Endothelial cell of umbilical vein (primary cell): ENCODE data around the gene CHMP6. TPM values are rescaled to one million over a fixed set of nuclear protein-coding genes. Genes with fewer than 3 reads are reported as not detected.

Experiments used
- BruUV-seq: library from RNA; stranded (reverse); fragments of 400-500 nt; replicated peaks from 2 replicates; lab custom pipeline; 2021; lab: Mats Ljungman, UMichigan
- CTCF ChIA-PET: fragments of 300-600, 350-600 bp; sonication (Branson Sonifier 250); formaldehyde crosslinking; loops from one replicate; lab custom pipeline; 2021; ENCODE audit warnings: antibody characterized with exemption, inconsistent platforms; lab: Charles Lee
- POLR2A ChIA-PET: fragments of 300-600, 350-600 bp; sonication (Branson Sonifier 250); formaldehyde crosslinking; loops from one replicate; lab custom pipeline; 2021; ENCODE audit warnings: antibody characterized with exemption, inconsistent platforms; lab: Charles Lee
- DNase-seq: peaks from one replicate; pipeline ENCODE4 v3.0.0-alpha.2; 2011; ENCODE audit warnings: low read depth, low spot score
- FAIRE-seq: peaks from 2 replicates; lab custom pipeline; 2011; peaks lifted over from hg19 to GRCh38; lab: Jason Lieb, UNC
- H2AFZ ChIP-seq: 2 replicates; pipeline ENCODE4 v1.6.0; 2012; ENCODE audit warnings: low read depth, low read length, control low read depth, inconsistent platforms
- H3K27ac ChIP-seq: 2 replicates; pipeline ENCODE4 v1.5.1; 2011; ENCODE audit warnings: low read depth, mild to moderate bottlenecking, control low read depth, low read length, moderate library complexity; ENCODE audit not compliant: insufficient read depth
- H3K27me3 ChIP-seq, 2 experiments: 2 replicates each; pipeline versions ENCODE4 v1.6.0 to v1.6.1; 2011; ENCODE audit warnings: low read length in 2 of 2, mixed read lengths in 1 of 2; ENCODE audit not compliant: control insufficient read depth in 2 of 2, insufficient read depth in 2 of 2
- H3K36me3 ChIP-seq, 2 experiments: 2 replicates in 1 of 2; 3 replicates in 1 of 2; pipeline ENCODE4 v1.5.1; 2011; ENCODE audit warnings: low read length in 2 of 2, mild to moderate bottlenecking in 1 of 2, moderate library complexity in 1 of 2; ENCODE audit not compliant: control insufficient read depth in 2 of 2, insufficient read depth in 2 of 2; ENCODE audit errors: extremely low read depth in 1 of 2
- H3K4me1 ChIP-seq: 3 replicates; pipeline ENCODE4 v1.5.1; 2011; ENCODE audit warnings: mild to moderate bottlenecking, low read length; ENCODE audit not compliant: control insufficient read depth, insufficient read depth; ENCODE audit errors: extremely low read depth
- H3K4me2 ChIP-seq: 2 replicates; pipeline ENCODE4 v1.6.1; 2011; ENCODE audit warnings: low read length, control low read depth, mixed read lengths; ENCODE audit not compliant: insufficient read depth
- H3K4me3 ChIP-seq, 3 experiments: fragments of 200-600 bp in 1 of 3; sonication (generic), shearing (Covaris generic) in 1 of 3; replicated peaks in 1 of 3; 2 replicates each; pipeline ENCODE4 v1.5.1; 2011 to 2016; ENCODE audit warnings: control low read depth in 3 of 3, low read length in 3 of 3, mild to moderate bottlenecking in 2 of 3, inconsistent platforms in 1 of 3, low read depth in 1 of 3, moderate library complexity in 1 of 3; ENCODE audit not compliant: insufficient read depth in 1 of 3
- H3K79me2 ChIP-seq: 2 replicates; pipeline ENCODE4 v1.6.0; 2012; ENCODE audit warnings: low read length, inconsistent platforms; ENCODE audit not compliant: control insufficient read depth, insufficient read depth
- H3K9ac ChIP-seq: replicated peaks from 2 replicates; pipeline ENCODE3; 2011; ENCODE audit warnings: low read length, control low read depth; ENCODE audit not compliant: insufficient read depth; ENCODE audit errors: extremely low read depth
- H3K9me1 ChIP-seq: replicated peaks from 3 replicates; pipeline ENCODE4 v1.6.0; 2011; ENCODE audit warnings: mild to moderate bottlenecking, low read length; ENCODE audit not compliant: control insufficient read depth, insufficient read depth; ENCODE audit errors: extremely low read depth
- H3K9me3 ChIP-seq: replicated peaks from 2 replicates; pipeline ENCODE4 v1.5.1; 2012; ENCODE audit warnings: low read length, inconsistent platforms; ENCODE audit not compliant: control insufficient read depth, insufficient read depth
- H4K20me1 ChIP-seq: replicated peaks from 2 replicates; pipeline ENCODE3; 2011; ENCODE audit warnings: mild to moderate bottlenecking, low read length; ENCODE audit not compliant: control insufficient read depth, insufficient read depth; ENCODE audit errors: extremely low read depth
- CTCF ChIP-seq, 2 donors: IDR thresholded peaks; 1 replicate in 1 of 2; 2 replicates in 1 of 2; pipeline ENCODE4 v1.5.1; 2011; ENCODE audit warnings: low read length in 2 of 2, mild to moderate bottlenecking in 2 of 2, moderate library complexity in 2 of 2, control low read depth in 1 of 2, inconsistent platforms in 1 of 2, low read depth in 1 of 2; ENCODE audit not compliant: insufficient read depth in 1 of 2; ENCODE audit errors: extremely low read depth in 1 of 2
- EZH2 ChIP-seq: IDR thresholded peaks from 2 replicates; pipeline ENCODE4 v1.6.1; 2012; ENCODE audit warnings: borderline replicate concordance, low read depth, mild to moderate bottlenecking, moderate library complexity, low read length, inconsistent platforms; ENCODE audit not compliant: severe bottlenecking
- FOS ChIP-seq: IDR thresholded peaks from 2 replicates; pipeline ENCODE4 v1.6.1; 2011; ENCODE audit warnings: mild to moderate bottlenecking, low read length, moderate library complexity, borderline replicate concordance; ENCODE audit not compliant: insufficient read depth
- GATA2 ChIP-seq: IDR thresholded peaks from 2 replicates; pipeline ENCODE4 v1.7.0; 2011; ENCODE audit warnings: low read depth, mild to moderate bottlenecking, moderate library complexity, mixed read lengths, low read length; ENCODE audit not compliant: insufficient read length, insufficient read depth
- JUN ChIP-seq: IDR thresholded peaks from 2 replicates; pipeline ENCODE4 v1.6.1; 2011; ENCODE audit warnings: borderline replicate concordance, low read depth; ENCODE audit not compliant: insufficient read length, insufficient read depth
- MAX ChIP-seq: IDR thresholded peaks from 2 replicates; pipeline ENCODE4 v1.6.1; 2011; ENCODE audit not compliant: insufficient read depth, insufficient read length
- MYC ChIP-seq: IDR thresholded peaks from one replicate; pipeline ENCODE4 v1.6.1; 2011; ENCODE audit warnings: mild to moderate bottlenecking, low read depth, low read length
- POLR2A ChIP-seq: IDR thresholded peaks from 2 replicates; pipeline ENCODE4 v1.6.1; 2012; ENCODE audit warnings: low read depth, mild to moderate bottlenecking, control low read depth, low read length
- POLR2AphosphoS5 ChIP-seq: IDR thresholded peaks from 2 replicates; pipeline ENCODE4 v1.6.1; 2012; ENCODE audit warnings: low read depth, mild to moderate bottlenecking, control low read depth, low read length, moderate library complexity; ENCODE audit not compliant: insufficient read depth
- dilution Hi-C: fragments of 300-500 bp; cut with MboI; formaldehyde crosslinking; loops from one replicate; pipeline ENCODE4 v1.15.0; 2019; ENCODE audit warnings: low sequenced_read_pairs; ENCODE audit not compliant: extremely low pct_ligation_motif_present
- intact Hi-C: fragments of 100-400 bp; cut with micrococcal nuclease; formaldehyde crosslinking; loops from one replicate; pipeline ENCODE4 v1.10.0; 2022
- polyA plus RNA-seq, 4 experiments: library from polyadenylated mRNA; depleted of rRNA in 3 of 4; stranded (reverse) in 3 of 4; unstranded in 1 of 4; fragments of >200 nt; gene quantifications; 2 replicates each; pipeline versions ENCODE4 v1.2.1 to v1.2.3, GENCODE V29; 2011 to 2012; ENCODE audit warnings: missing spikeins in 1 of 4
- total RNA-seq: library from RNA; stranded (reverse); gene quantifications from 2 replicates; pipeline ENCODE4 v1.2.3, GENCODE V29; 2021

The CHMP6 gene
- total and polyA plus RNA-seq, 2 donors (not counting 3 experiments of a cell fraction or from before 2014, with no cell fraction given), result 42.5 to 48.5 TPM

GRCh38 chr17:80978499-80979497, 12.8 kb upstream of the CHMP6 start:
- H4K20me1 ChIP-seq, result no peaks in the 10 kb centered on the region
- FAIRE-seq (no peak), DNase-seq (no peak)
- no peaks in the 10 kb centered on the region for H3K4me1 ChIP-seq
- ChIA-PET POLR2A (interaction anchor here (0.5 kb wide), 1 partner anchor 944 kb away, joined by 4 read pairs; no protein-coding TSS in a partner anchor), CTCF (interaction anchor here (1.1 to 2.4 kb wide), 3 partner anchors 9 to 551 kb away, joined by 3 to 22 read pairs (median 4); no protein-coding TSS in a partner anchor)
- H3K9me1 ChIP-seq, result no peaks in the 10 kb centered on the region
- TF ChIP-seq FOS, result no peak
- no peak for TF ChIP-seq POLR2A
- TF ChIP-seq GATA2, result no peak
- TF ChIP-seq POLR2AphosphoS5, result no peak
- no peak for TF ChIP-seq EZH2
- TF ChIP-seq MAX, result no peak
- TF ChIP-seq MYC, result no peak
- no peak for TF ChIP-seq JUN
- TF ChIP-seq CTCF (IDR thresholded peaks at IDR 0.05; ENCODE audit: extremely low read depth in 1 of 2, insufficient read depth in 1 of 2, low read depth in 1 of 2, low read length in 2 of 2), result no peak
- H3K27ac ChIP-seq, result no peak overlapping the region
- H3K36me3 ChIP-seq, result no peaks in the 10 kb centered on the region
- no TSS peak for BruUV-seq
- dilution Hi-C loops (no loop called here), intact Hi-C loops (no loop called here)
- H2AFZ ChIP-seq, result no peak overlapping the region
- H3K9ac ChIP-seq, result no peak overlapping the region
- H3K9me3 ChIP-seq, result no peaks in the 10 kb centered on the region
- no peaks in the 10 kb centered on the region for H3K27me3 ChIP-seq
- H3K4me3 ChIP-seq, result no peak overlapping the region
- no peak overlapping the region for H3K4me2 ChIP-seq
- H3K79me2 ChIP-seq, result no peaks in the 10 kb centered on the region
